IPS DF 4.7 (cell line): ENCODE data around the gene NUTF2.

Experiments used
- DNase-seq: peaks from one replicate; pipeline ENCODE4 v3.0.0-alpha.2; 2013; ENCODE audit warnings: low spot score; ENCODE audit errors: extremely low read depth

NUTF2 gene

DNA sequence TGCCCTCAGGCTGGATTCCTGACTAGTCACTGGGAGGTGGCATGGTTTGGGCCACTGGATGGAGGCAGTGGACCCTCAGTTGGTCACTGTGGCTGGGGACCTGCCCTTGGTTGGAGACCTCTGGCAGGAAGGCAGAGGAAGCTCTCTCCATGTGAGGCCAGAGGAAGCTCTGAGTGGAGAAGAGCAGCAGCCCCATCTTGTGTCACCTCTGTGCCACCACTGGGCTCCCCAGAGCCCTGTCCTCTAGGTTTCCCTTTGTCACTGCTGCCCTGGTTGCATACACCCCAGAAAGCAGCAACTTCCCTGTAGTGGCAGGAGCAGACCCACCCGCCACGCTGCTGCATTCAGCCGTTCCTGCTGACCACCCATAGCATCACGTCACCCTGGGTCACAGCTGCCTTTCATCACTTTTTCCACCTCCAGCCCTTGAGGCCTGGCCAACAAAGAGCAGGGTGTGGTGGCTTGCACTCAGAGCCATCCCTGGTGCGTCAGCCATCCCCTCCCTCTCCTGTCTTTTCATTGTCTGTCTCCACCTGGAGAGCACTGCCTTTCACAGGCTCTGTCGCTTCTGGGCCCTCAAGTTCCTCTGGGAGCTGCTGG, 73.0 kb downstream of the NUTF2 start:
- DNase-seq, result no peak
